Measurements from ENCODE around the gene TIFAB. TPM values are rescaled to one million over a fixed set of nuclear protein-coding genes. Genes with fewer than 3 reads are reported as not detected.

The TIFAB gene
- total RNA-seq, 1 experiment from 2014 or later: not detected

- Histone ChIP-seq H3K27ac (ENCODE audit: low read length) (no peak overlapping the region), H3K36me3 (ENCODE audit: control insufficient read depth, insufficient read depth, low read length) (no peaks in the 10 kb centered on the region), H3K4me3 (ENCODE audit: low read depth in 2 of 2, low read length in 2 of 2) (no peak overlapping the region), H3K27me3 (ENCODE audit: control insufficient read depth, insufficient read depth, low read length) (peaks cover 12% of the 10 kb centered on the region), H3K9me3 (ENCODE audit: control insufficient read depth, insufficient read depth, low read depth, low read length) (no peaks in the 10 kb centered on the region; the same call in 1 of the 2 replicates), H3K4me1 (ENCODE audit: control insufficient read depth, insufficient read depth, low read length) (no peaks in the 10 kb centered on the region)
- in situ Hi-C loops (cut with HindIII; ENCODE audit: low pct_unique_long_range_greater_than_20kb, low sequenced_read_pairs): no loop called here
- ATAC-seq (no peak), DNase-seq (ENCODE audit: low read depth, low spot score) (no peak)
- no TSS peak for BruUV-seq (replicated peaks)
- CTCF ChIA-PET: no interaction called here
- intact Hi-C loops (cut with micrococcal nuclease; ENCODE audit: unreplicated experiment): no loop called here
- no peak for TF ChIP-seq REST (IDR thresholded peaks at IDR 0.05; ENCODE audit: insufficient read depth in 1 of 2, low read depth in 2 of 2, low read length in 1 of 2)
- TF ChIP-seq TCF7L2 (IDR thresholded peaks at IDR 0.05; ENCODE audit: low read depth, low read length): no peak
- TF ChIP-seq SIN3A (IDR thresholded peaks at IDR 0.05; ENCODE audit: borderline replicate concordance, insufficient read depth, low read depth, low read length): no peak
- TF ChIP-seq CTCF (IDR thresholded peaks at IDR 0.05): no peak
- no peak for TF ChIP-seq POLR2AphosphoS5 (IDR thresholded peaks at IDR 0.05; ENCODE audit: low read depth, low read length)
- POLR2A ChIA-PET: no interaction called here
Measured at GRCh38 chr5:135423146-135423845, 28.9 kb downstream of the TIFAB start.

DNA sequence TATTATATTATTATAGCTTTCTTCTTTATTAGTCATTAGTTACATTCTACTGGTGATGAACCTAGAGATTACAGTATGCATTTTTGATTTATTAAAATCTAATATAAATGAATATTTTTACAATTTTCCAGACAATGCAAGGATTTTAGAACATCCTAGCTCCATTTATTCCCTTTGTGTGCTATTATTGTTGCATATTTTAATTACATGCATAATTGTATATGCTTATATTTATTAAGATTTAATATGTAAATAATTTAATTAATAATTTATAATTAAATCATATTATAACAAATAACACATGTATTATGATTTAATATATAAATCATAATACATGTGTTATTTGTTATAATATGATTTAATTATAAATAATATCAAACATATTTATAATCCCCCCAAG is 29.7 kb downstream of the TIFAB start:
- TF ChIP-seq POLR2AphosphoS5 (IDR thresholded peaks at IDR 0.05; ENCODE audit: low read depth, low read length) (no peak), CTCF (IDR thresholded peaks at IDR 0.05) (no peak), SIN3A (IDR thresholded peaks at IDR 0.05; ENCODE audit: borderline replicate concordance, insufficient read depth, low read depth, low read length) (no peak), REST (IDR thresholded peaks at IDR 0.05; ENCODE audit: insufficient read depth in 1 of 2, low read depth in 2 of 2, low read length in 1 of 2) (no peak), TCF7L2 (IDR thresholded peaks at IDR 0.05; ENCODE audit: low read depth, low read length) (no peak)
- Histone ChIP-seq H3K36me3 (ENCODE audit: control insufficient read depth, insufficient read depth, low read length) (no peaks in the 10 kb centered on the region), H3K4me3 (ENCODE audit: low read depth in 2 of 2, low read length in 2 of 2) (no peak overlapping the region), H3K9me3 (ENCODE audit: control insufficient read depth, insufficient read depth, low read depth, low read length) (no peaks in the 10 kb centered on the region), H3K27me3 (ENCODE audit: control insufficient read depth, insufficient read depth, low read length) (peaks cover 14% of the 10 kb centered on the region), H3K27ac (ENCODE audit: low read length) (no peak overlapping the region), H3K4me1 (ENCODE audit: control insufficient read depth, insufficient read depth, low read length) (no peaks in the 10 kb centered on the region)
- no TSS peak for BruUV-seq (replicated peaks)
- ATAC-seq (no peak), DNase-seq (ENCODE audit: low read depth, low spot score) (no peak)
- CTCF ChIA-PET: no interaction called here
- in situ Hi-C loops (cut with HindIII; ENCODE audit: low pct_unique_long_range_greater_than_20kb, low sequenced_read_pairs) (no loop called here), intact Hi-C loops (cut with micrococcal nuclease; ENCODE audit: unreplicated experiment) (no loop called here)
- POLR2A ChIA-PET: no interaction called here
